Measurements from ENCODE around the gene XPO5.

DNA sequence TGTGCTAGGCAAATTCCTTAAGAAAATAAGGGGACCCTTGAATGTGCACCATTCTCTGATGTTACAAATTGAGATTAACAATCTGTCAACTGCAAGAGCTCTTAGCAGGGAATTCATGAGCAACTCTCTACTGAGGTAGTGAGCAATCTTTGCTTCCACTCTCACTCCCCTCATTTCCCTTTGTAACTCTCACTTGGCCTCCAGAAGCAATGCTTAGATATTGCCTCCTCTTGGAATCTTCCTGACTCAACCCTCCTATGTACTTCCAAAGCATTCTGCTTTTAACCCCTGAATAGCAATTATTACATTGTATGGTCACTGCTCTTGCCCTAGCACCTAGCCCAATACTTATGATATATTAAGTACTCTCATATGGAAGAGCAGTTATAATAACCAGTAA is 16.5 kb downstream of the XPO5 start:
- no peak for TF ChIP-seq CTCF (IDR thresholded peaks at IDR 0.05)
- no peak for TF ChIP-seq POLR2A (IDR thresholded peaks at IDR 0.05)

Measured in adrenal gland (tissue), 5 donors.